GM10266 (cell line): ENCODE measurements around the gene FXYD6.

Experiments used
- DNase-seq: peaks from one replicate; pipeline ENCODE4 v3.0.0; 2012; ENCODE audit errors: extremely low spot score
- CTCF ChIP-seq: IDR thresholded peaks from 2 replicates; pipeline ENCODE4 v1.5.1; 2012; ENCODE audit warnings: mild to moderate bottlenecking, low read depth; ENCODE audit not compliant: control insufficient read depth, insufficient read depth; ENCODE audit errors: missing control alignments

FXYD6 gene

GRCh38 chr11:117905524-117905923 is 29.1 kb upstream of the FXYD6 start:
- no peak for DNase-seq
- TF ChIP-seq CTCF = no peak

- no peak for TF ChIP-seq CTCF
- no peak for DNase-seq
Observed at GRCh38 chr11:117903505-117904382, 27.3 kb upstream of the FXYD6 start.

GRCh38 chr11:117902001-117902845 is 25.8 kb upstream of the FXYD6 start:
- no peak for TF ChIP-seq CTCF
- no peak for DNase-seq

- no peak for TF ChIP-seq CTCF
- DNase-seq = no peak
Observed at GRCh38 chr11:117901601-117902000, 25.1 kb upstream of the FXYD6 start.

GRCh38 chr11:117900720-117901440 is 24.4 kb upstream of the FXYD6 start:
- TF ChIP-seq CTCF = no peak
- no peak for DNase-seq

- no peak for DNase-seq
- TF ChIP-seq CTCF = no peak
Observed at GRCh38 chr11:117900121-117900648, 23.7 kb upstream of the FXYD6 start.

- no peak for DNase-seq
- no peak for TF ChIP-seq CTCF
Observed at GRCh38 chr11:117898059-117898458, 21.6 kb upstream of the FXYD6 start.
